GM12891 (cell line): Measurements from ENCODE around the gene HS6ST3.

Experiments
- DNase-seq: peaks from one replicate; pipeline ENCODE4 v3.0.0; 2011; ENCODE audit warnings: low spot score; ENCODE audit not compliant: insufficient read length
- FAIRE-seq: peaks from 2 replicates; lab custom pipeline; 2011; peaks lifted over from hg19 to GRCh38; lab: Jason Lieb, UNC
- PAX5 ChIP-seq: IDR thresholded peaks from 2 replicates; pipeline ENCODE4 v1.6.1; 2011; ENCODE audit warnings: low read length, moderate library complexity, mild to moderate bottlenecking; ENCODE audit not compliant: insufficient read depth, severe bottlenecking
- POLR2A ChIP-seq: IDR thresholded peaks from 2 replicates; pipeline ENCODE4 v1.6.1; 2011; ENCODE audit warnings: low read depth, low read length, control low read depth
- POLR2AphosphoS5 ChIP-seq: IDR thresholded peaks from 2 replicates; pipeline ENCODE4 v1.6.1; 2011; ENCODE audit warnings: low read depth, low read length, control low read depth
- POU2F2 ChIP-seq: IDR thresholded peaks from 2 replicates; pipeline ENCODE4 v1.6.1; 2011; ENCODE audit warnings: low read depth, mild to moderate bottlenecking, control low read depth, low read length, moderate library complexity
- SPI1 ChIP-seq: IDR thresholded peaks from 2 replicates; pipeline ENCODE4 v1.6.1; 2011; ENCODE audit warnings: low read depth, low read length, control low read depth
- TAF1 ChIP-seq: IDR thresholded peaks from 2 replicates; pipeline ENCODE4 v1.6.1; 2011; ENCODE audit warnings: low read depth, low read length, control low read depth

The HS6ST3 gene

DNA sequence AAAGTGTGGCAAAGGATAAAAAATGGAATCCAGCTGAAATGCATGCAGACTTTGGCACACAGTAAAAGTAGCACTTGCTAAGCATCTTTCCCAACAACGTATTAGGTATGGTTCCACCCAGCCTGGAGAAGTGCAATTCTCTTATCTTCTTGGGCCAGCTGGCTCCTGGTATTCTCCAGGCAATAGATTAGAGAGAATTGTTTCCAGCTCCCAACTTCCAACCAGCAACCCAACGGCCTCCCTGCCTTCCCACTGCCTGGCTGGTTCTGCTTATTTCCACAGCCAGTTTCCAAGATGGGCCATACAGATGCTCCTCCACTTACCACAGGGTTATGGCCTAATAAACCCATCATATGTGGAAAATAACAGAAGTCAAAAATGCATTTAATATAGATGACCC is 771.0 kb downstream of the HS6ST3 start:
- no peak for FAIRE-seq
- TF ChIP-seq POLR2A (no peak), TAF1 (no peak), POU2F2 (no peak), SPI1 (no peak), POLR2AphosphoS5 (no peak), PAX5 (no peak)
- DNase-seq: no peak

DNA sequence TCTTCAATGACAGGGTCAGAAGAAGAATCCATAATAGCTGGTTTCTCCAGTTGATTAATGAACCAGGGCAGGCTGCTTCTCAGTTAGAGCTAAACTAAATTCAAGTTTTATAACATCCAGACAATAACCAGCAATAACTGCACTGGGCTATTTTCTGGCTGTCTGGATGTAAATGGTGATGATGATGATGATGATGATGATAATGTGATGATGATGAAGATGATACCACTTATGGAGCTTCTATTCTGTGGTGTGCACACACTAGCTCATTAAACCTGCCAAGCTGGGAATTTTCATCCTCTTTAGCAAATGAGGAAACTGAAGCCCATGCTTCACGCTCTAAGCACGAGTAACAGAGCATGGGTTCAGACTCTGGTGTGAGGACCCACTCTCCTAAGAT is 772.2 kb downstream of the HS6ST3 start:
- FAIRE-seq: no peak

DNA sequence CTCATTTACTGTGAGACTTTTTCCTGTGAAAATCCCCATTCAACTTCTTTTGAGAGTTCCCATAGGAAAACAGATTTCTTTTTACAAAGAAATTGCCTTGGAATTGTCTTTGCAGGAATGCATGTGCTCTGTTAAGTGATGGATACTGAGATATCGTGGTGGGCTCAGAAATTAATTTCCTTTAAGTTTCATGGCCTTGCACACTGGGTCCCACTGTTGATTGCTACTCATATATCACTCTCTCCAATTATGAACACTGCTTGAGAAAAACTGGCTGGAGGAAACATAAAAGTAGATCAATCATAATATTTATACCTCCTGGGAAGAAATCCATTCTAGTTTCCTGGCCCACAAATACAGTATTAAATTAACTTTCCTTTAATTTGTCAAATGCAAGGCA is 773.1 kb downstream of the HS6ST3 start:
- DNase-seq (no peak), FAIRE-seq (no peak)
- TF ChIP-seq POLR2A (no peak), POLR2AphosphoS5 (no peak), POU2F2 (no peak), PAX5 (no peak)

More for the DNA sequence above, 772.2 kb downstream of the HS6ST3 start:
- DNase-seq: no peak
- no peak for TF ChIP-seq POLR2A
- TF ChIP-seq SPI1: no peak
- TF ChIP-seq POU2F2: no peak
- TF ChIP-seq TAF1: no peak
- no peak for TF ChIP-seq PAX5
- no peak for TF ChIP-seq POLR2AphosphoS5

DNA sequence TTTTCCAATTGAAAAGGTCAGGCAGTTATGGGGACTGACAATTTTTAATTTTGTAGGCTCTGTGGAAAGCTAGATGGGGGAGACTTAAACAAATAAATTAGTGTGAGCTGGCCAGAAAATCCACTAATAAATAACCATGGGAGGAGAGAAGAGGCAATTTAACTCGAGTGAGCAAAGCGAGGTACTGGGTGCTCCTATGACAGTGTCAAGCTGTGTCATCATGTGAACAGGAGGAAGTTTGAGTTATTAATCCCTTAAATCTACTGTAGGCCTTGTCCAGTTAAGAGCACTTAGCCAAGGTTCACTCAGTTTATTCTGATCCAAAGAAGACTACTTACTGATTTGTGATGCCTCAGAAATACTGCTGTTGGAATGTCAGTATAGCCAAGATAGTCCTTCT is 781.6 kb downstream of the HS6ST3 start:
- DNase-seq (no peak), FAIRE-seq (no peak)
- TF ChIP-seq SPI1 (no peak), POU2F2 (no peak), POLR2A (no peak)

DNA sequence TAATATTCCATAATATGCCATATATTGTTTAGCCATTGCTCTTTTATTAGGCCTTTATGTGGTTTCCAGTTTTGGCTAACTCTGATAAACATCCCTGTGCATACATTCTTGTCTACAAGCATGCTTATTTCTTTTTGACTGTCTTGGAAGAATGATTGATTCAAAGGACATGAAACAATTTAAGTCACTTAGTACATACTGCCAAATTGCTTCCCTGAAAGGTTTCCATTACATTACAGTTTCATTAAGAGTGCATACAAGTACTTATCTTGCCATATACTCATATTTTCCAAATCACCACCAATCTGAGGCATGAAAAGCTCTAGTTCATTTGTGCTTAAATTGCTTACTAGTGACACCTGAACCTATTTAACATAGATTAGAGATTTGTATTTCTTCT is 790.5 kb downstream of the HS6ST3 start:
- FAIRE-seq (no peak), DNase-seq (no peak)
- no peak for TF ChIP-seq PAX5
- no peak for TF ChIP-seq SPI1
- no peak for TF ChIP-seq POLR2A
- no peak for TF ChIP-seq POLR2AphosphoS5
- no peak for TF ChIP-seq POU2F2
- no peak for TF ChIP-seq TAF1
